EH (cell line): ENCODE measurements around the gene NDUFS6.

Experiments used
- DNase-seq: peaks from one replicate; pipeline ENCODE4 v3.0.0-alpha.2; 2015; ENCODE audit warnings: low read depth

The NDUFS6 gene

DNA sequence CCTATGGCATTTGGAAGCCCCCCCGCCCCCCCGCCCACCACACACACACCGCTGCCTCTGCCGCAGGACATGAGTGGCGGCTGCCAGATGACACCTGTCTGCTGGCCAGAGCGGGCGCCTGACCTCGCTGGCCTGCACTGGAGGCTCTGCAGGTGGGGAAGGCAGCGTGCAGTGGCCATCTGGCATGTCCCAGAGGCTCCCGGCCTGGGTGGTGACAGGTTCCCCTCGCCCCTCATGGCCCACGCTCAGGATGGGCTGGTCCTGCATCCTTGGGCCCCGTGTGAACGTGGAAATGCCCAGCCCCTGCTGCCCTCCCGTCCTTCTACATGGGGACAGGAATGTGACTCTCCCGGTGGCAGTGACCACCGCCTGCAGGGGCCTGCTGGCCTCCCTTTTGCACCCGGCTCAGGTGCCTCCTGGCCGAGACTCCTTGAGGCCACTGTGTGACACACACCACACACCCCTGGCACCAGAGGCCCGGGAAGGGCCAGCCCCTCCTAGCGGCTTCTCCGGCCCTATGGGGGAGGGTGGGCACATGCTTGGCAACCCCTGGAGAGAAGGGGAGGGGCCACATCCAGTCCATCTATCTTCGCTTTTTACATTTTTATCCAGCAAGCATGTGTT lies 51.2 kb downstream of the NDUFS6 start:
- no peak for DNase-seq

DNA sequence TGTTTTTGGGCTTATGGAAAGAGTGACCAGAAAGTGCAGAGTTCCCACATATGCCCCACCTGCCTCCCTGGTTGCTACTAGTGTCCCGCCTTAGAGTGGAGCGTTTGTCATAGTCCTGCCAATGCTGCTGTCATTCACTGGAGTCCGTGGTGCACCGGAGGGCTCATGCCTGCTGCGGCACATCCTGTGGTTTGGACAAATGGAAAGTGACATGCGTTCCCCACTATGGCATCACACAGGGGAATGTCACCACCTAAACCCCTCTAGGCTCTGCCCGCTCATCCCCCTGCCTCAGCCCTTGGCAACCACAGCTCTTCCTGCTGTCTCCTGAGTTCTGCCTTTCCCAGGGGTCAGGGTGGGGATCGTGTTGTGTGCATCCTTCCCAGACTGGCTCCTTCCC lies 52.3 kb downstream of the NDUFS6 start:
- DNase-seq, result no peak

DNA sequence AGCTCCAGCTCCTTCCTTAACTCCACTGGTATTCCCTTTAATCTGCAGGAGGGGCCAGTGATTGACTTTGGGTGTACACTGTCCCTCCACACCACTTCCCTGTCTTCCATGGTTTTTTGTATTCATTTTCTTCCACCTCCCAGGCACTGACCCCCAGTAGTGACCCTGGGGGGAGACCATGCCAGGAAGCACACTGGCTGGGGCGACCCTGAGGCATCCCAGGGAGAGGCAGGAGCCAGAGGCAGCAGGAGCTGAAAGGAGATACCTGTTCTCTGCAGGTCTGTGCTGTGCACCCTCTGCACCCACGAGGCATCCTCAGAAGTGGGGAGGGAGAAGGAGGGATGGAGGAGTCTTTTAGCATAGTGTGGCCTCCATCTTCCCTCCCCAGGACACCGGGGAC lies 53.9 kb downstream of the NDUFS6 start:
- no peak for DNase-seq

DNA sequence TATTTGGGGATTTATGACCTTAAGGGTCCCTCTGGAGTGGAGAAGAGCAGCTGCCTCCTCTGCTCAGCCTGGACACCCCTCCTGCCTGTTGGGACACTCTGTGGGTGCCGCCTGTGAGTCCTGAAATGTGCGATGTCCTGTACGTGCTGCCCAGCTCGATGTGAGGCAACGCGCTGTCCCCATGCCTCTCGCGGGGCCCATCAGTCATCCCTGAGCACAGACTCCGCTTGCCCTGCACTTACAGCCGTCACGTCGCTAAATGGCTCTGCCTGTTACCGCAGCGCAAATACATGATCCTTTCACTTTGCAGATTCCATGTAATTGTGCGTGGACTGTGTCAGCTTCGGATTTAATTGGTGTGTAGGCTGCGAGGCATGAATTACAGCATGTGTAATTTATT lies 54.4 kb downstream of the NDUFS6 start:
- no peak for DNase-seq

DNA sequence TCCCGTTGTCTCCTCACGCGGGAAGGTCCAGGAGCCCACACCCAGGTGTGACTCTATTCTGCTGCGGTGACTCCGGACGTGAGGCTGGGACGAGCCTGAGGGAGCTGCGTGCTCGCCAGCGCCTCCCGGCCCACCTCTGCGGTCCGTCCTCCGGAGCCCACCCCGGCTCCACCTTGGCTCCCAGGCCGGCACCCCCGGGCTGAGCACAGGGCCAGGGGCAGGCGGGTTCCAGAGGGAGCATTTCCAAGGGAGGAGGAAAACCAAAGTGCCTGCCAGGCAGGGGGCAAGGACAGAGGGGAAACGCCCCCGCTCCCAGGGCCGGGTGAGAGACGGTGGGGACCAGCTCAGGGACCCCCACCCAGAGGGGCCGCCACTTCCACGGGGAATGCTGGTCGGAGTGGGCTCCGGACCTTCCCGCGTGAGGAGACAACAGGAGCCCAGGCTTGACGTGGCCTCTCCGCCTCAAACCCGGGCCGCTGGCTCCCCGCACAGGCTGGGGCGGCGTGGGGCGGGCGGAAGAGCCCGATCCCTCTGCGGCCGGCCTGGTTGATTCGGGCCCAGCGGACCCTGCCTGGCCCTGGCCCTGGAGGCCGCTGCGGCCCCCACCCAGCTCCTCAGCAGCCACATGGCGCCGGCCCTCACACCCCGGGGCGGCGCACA lies 55.5 kb downstream of the NDUFS6 start:
- DNase-seq, result no peak

DNA sequence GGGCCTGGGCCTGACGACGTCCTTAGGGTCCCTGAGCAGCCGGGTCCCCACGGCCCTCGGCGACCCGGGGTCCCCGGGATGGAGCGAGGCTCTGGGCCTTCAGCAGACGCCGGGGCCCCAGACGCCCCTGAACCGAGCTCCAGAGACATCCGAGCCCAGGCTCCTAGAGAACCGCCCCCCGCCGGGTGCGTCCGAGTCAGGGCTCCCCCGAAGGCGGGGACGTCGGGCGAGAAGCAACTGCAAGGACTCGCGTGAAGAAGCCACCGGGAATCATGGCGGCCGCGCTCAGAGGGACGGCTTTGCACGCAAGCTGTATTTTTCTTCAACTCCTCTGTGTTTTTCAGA lies 56.0 kb downstream of the NDUFS6 start:
- no peak for DNase-seq

DNA sequence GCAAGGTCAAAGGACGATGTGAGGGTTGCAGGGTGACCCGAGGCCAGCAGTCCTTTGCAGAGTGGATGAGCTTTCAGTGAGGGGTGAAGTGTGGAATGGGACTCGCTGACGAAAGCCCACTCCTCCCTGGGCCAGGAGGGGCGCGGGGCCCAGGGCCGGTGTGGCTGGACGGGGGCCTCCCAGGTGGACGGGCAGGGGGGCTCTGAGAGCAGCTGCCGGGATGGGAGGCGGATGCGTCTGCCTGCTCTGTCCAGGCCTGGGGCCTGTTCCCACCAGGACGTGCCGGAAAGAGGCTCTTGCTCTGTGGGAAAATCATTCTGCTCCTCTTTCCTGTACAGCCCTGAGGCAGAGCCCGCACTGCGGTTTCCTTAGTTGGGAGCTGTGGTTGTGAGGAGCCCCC lies 57.2 kb downstream of the NDUFS6 start:
- no peak for DNase-seq

DNA sequence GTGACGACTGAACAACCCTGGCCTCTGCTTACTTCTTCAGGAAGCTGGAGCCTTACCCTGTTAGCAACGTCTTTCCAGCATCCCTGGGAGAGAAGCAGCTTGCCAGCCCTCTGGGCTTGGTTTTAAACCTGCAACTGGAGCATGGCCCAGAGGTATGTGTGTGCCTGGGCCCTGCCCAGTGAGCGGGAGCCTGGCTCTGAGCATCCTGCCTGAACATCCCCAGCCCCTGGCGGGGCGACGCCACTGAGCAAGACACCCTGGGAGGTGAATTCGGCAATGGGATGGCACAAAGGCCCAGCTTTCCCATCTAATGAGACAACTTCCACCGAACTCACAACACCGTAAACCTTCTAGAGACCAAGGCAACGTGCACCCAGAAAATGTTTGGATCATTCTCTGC lies 57.9 kb downstream of the NDUFS6 start:
- no peak for DNase-seq

DNA sequence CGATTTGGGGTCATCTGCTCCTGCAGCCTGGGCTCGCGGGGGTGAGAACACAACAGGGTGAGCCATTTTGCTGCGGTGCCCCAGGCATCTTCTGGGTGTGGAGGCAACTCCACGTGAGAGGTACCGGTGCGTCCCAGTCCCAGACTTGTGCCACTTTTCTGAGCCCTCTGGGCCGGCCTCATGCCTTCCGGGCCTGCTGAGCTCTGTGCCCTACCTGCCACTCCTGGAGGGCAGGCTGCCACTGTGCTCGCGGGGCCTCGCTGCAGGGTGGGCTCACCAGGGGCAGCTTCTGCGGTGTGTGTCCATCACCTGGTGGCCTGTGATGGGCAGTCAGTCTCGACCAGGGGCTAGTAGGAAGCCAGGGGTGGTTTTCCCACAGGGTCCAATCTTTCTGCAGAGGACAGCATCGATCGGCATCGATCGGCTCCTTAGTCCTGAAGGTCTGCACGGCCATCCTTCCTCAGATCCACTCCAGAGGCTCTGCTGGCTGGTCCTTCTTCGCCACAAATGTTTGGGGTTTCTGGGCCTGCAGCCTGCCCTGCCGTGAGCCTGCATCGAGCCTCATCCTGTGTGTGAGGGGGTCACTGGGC lies 58.9 kb downstream of the NDUFS6 start:
- no peak for DNase-seq

DNA sequence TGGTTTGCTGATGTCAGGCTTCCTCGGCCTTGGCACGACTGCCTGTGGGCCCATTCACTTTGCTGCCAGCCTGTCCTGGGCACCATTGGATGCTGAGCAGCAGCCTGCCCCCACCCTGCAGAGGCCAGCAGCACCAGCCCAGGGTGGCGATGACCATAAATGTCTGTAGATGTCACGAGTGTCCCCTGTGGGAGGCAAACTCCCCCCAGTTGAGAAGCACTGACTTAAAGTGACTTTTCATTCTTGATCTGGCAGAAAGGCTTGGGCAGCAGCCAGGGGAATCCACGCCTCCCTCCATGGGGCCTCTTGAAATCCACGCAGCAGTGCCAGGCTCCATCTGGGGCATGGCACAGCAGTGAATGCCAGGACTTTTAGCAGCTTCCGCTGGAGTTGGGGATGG lies 59.7 kb downstream of the NDUFS6 start:
- no peak for DNase-seq

DNA sequence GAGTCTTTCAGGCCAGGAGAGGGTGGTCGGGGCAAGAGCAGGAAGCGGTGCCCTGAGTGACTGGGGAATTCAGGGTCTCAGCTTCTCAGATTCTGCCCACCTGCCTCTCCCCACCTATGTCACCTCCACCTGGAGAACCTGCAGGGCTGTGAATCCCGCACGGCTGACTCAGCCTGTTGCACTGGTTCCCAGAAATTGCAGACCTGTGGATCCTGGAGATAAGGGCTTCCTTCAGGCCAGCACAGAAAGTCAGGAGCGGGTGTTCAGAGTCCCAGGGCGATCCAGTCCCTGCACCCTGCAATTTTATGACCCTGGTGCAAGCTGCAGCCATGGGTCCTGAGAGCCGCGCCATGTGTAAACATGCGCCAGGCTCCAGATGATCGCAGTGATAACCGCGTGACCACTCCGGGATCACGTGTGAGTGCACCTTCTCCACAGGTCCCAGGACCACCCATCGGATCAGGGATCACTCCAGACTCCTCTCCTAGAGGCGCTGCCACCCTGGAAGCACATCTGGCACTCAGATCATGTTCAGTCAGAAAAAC lies 63.8 kb downstream of the NDUFS6 start:
- DNase-seq, result no peak

DNA sequence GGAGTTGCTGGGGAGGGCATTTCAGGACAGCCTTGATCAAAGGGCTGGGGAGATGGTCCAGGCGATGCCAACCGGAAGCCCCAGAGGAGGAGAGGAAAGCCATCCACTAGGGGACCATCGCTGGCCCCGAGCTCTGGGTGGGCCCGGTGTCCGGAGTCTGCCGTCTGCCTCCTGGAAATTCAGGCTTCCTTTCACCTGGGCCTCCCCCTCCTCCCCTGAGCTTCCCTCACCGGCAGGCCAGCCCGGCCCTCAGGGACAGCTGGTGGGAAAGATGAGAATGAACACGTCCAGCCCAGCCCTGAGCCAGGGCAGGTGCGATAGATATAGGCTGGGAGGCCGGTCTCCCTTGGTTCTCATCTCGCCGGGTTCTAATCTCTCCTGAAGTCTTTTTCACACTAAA lies 64.3 kb downstream of the NDUFS6 start:
- DNase-seq, result no peak
